ENCODE results near the gene SLC24A3.

Gene SLC24A3

GRCh38 chr20:19714579-19714840 lies 502.1 kb downstream of the SLC24A3 start:
- in situ Hi-C loops (cut with HindIII; ENCODE audit: low sequenced_read_pairs) = no loop called here
- no peak overlapping the region for H3K4me3 ChIP-seq (ENCODE audit: low read depth, low read length)
- TF ChIP-seq, protein P1, sequence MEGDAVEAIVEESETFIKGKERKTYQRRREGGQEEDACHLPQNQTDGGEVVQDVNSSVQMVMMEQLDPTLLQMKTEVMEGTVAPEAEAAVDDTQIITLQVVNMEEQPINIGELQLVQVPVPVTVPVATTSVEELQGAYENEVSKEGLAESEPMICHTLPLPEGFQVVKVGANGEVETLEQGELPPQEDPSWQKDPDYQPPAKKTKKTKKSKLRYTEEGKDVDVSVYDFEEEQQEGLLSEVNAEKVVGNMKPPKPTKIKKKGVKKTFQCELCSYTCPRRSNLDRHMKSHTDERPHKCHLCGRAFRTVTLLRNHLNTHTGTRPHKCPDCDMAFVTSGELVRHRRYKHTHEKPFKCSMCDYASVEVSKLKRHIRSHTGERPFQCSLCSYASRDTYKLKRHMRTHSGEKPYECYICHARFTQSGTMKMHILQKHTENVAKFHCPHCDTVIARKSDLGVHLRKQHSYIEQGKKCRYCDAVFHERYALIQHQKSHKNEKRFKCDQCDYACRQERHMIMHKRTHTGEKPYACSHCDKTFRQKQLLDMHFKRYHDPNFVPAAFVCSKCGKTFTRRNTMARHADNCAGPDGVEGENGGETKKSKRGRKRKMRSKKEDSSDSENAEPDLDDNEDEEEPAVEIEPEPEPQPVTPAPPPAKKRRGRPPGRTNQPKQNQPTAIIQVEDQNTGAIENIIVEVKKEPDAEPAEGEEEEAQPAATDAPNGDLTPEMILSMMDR (IDR thresholded peaks at IDR 0.05; ENCODE audit: low read depth, low read length, missing control alignments) = no peak
- no peak for DNase-seq (ENCODE audit: low read depth)

DNA sequence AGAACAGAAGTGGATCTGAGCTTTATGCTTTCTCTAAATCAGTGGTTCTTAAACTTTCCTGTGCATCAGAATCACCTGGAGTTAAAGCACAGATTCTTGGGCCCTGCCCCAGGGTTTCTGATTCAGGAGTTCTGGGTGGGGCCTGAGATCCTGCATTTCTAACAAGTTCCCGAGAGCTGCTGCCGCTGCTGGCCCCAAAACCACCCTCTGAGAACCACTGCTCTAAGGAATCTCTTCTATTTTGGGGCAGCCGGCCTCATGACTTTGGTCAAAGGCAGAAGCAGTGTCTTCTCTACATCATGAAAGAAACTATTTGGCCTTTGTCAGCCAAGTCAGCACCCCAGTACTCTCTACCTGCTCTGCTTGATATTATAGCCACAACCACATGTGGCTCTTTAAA lies 503.5 kb downstream of the SLC24A3 start:
- H3K4me3 ChIP-seq (ENCODE audit: low read depth, low read length) = no peak overlapping the region
- in situ Hi-C loops (cut with HindIII; ENCODE audit: low sequenced_read_pairs) = no loop called here
- DNase-seq (ENCODE audit: low read depth) = no peak
- TF ChIP-seq, protein P1 (IDR thresholded peaks at IDR 0.05; ENCODE audit: low read depth, low read length, missing control alignments) = no peak

DNA sequence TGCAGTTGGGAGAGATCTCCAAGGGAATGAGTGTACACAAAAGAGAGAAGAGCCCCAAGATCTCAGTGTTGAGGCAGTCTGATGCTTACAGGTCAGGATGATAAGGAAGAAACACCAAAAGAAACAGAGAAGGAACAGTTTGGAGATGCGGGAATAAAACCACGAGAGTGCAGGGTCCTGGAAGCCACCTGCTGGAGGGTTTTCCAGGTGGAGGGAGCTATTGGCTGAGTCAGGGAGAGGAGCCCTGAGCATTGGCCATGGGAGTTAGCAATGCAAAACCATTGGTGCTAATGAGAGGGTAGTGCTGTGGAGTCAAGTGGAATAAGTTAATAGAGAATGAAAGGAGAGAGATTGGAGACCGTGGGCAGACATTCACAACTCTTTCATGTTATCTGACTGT lies 506.4 kb downstream of the SLC24A3 start:
- no peak for DNase-seq (ENCODE audit: low read depth)
- no peak overlapping the region for H3K4me3 ChIP-seq (ENCODE audit: low read depth, low read length)
- TF ChIP-seq, protein P1 (IDR thresholded peaks at IDR 0.05; ENCODE audit: low read depth, low read length, missing control alignments) = no peak
- in situ Hi-C loops (cut with HindIII; ENCODE audit: low sequenced_read_pairs) = no loop called here

DNA sequence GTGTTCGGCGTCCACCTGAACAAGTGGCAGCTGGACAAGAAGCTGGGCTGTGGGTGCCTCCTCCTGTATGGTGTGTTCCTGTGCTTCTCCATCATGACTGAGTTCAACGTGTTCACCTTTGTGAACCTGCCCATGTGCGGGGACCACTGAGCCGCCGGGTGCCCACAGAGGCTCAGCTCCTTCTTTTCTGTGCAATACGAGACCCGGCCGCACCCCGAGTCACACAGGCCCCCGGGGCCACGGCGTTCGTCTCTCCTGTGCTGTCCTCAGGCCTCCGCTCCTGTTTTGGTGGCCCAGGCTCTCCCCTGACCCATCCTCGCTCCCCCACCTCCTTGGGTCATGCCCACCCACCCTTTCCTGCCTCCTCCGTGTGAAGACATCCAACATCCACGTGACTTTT lies 508.5 kb downstream of the SLC24A3 start:
- in situ Hi-C loops (cut with HindIII; ENCODE audit: low sequenced_read_pairs) = no loop called here
- no peak overlapping the region for H3K4me3 ChIP-seq (ENCODE audit: low read depth, low read length)
- no peak for DNase-seq (ENCODE audit: low read depth)
- TF ChIP-seq, protein P1 (IDR thresholded peaks at IDR 0.05; ENCODE audit: low read depth, low read length, missing control alignments) = no peak

GRCh38 chr20:19723051-19723450 lies 510.6 kb downstream of the SLC24A3 start:
- in situ Hi-C loops (cut with HindIII; ENCODE audit: low sequenced_read_pairs) = no loop called here
- H3K4me3 ChIP-seq (ENCODE audit: low read depth, low read length) = no peak overlapping the region
- DNase-seq (ENCODE audit: low read depth) = no peak
- TF ChIP-seq, protein P1 (IDR thresholded peaks at IDR 0.05; ENCODE audit: low read depth, low read length, missing control alignments) = no peak

DNA sequence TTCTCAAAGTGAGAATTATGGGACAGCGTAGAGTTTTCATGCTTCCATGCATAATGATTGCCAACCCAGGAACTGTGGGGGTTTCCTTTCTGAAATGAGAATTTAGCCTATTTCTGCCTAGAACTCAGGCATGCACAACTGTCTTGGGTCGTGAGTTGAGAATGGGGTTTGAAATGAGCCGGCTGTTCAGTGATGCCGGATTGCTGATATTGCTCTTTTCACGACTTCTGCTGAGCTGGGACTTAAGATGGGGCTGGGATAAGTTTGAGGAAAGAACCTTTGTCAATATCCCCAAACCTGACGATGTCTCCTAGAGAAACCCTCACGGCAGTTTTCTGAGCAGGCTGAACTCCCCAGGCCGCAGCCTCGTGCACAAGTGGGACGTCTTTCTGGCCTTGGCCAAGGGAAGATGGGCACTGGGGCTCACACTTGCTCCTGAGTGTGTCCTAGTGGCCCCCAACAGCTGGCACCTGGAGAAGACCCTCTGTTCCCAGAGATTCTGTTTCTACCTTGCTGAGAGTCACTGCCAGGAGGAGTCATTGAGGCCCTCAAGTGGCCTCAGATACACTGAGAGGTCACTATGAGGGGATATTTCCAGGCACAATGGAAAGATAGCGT lies 511.5 kb downstream of the SLC24A3 start:
- H3K4me3 ChIP-seq (ENCODE audit: low read depth, low read length) = no peak overlapping the region
- TF ChIP-seq, protein P1 (IDR thresholded peaks at IDR 0.05; ENCODE audit: low read depth, low read length, missing control alignments) = no peak
- no peak for DNase-seq (ENCODE audit: low read depth)
- in situ Hi-C loops (cut with HindIII; ENCODE audit: low sequenced_read_pairs) = no loop called here

- no peak for DNase-seq (ENCODE audit: low read depth)
- TF ChIP-seq, protein P1 (IDR thresholded peaks at IDR 0.05; ENCODE audit: low read depth, low read length, missing control alignments) = no peak
- in situ Hi-C loops (cut with HindIII; ENCODE audit: low sequenced_read_pairs) = no loop called here
Observed at GRCh38 chr20:19725373-19725772, 512.9 kb downstream of the SLC24A3 start.

More at GRCh38 chr20:19725373-19725772, 512.9 kb downstream of the SLC24A3 start:
- H3K4me3 ChIP-seq (ENCODE audit: low read depth, low read length) = no peak overlapping the region
